BJ (cell line): Measurements from ENCODE around the gene WNK3. TPM values are rescaled to one million over a fixed set of nuclear protein-coding genes. Genes with fewer than 3 reads are reported as not detected.

ENCODE experiments used
- CTCF ChIA-PET: fragments of 350-600 bp; formaldehyde crosslinking; extraction: SDS; loops from one replicate; lab custom pipeline; 2021; ENCODE audit warnings: antibody characterized with exemption, inconsistent platforms; lab: Yijun Ruan, JAX
- POLR2A ChIA-PET: fragments of 300-600 bp; sonication (Branson Sonifier 250); formaldehyde crosslinking; extraction: SDS; loops from one replicate; lab custom pipeline; 2021; ENCODE audit warnings: antibody characterized with exemption; lab: Charles Lee
- DNase-seq: peaks from one replicate; pipeline ENCODE4 v3.0.0-alpha.2; 2011; ENCODE audit warnings: low read depth
- H3K27me3 ChIP-seq: 2 replicates; pipeline ENCODE4 v1.6.0; 2011; ENCODE audit warnings: low read length; ENCODE audit not compliant: control insufficient read depth, insufficient read depth
- H3K36me3 ChIP-seq: 2 replicates; pipeline ENCODE4 v1.5.1; 2011; ENCODE audit warnings: low read length; ENCODE audit not compliant: control insufficient read depth, insufficient read depth
- H3K4me3 ChIP-seq: 2 replicates; pipeline ENCODE4 v1.5.1; 2011; ENCODE audit warnings: low read depth, mild to moderate bottlenecking, control low read depth, low read length
- polyA plus RNA-seq: library from polyadenylated mRNA; depleted of rRNA; stranded (reverse); fragments of >200 nt; gene quantifications from 2 replicates; pipeline ENCODE4 v1.2.3, GENCODE V29; 2011
- TF ChIP-seq, protein P1 (sequence below): IDR thresholded peaks from 2 replicates; pipeline ENCODE4 v1.5.1; 2011; ENCODE audit warnings: low read depth, mild to moderate bottlenecking, control low read depth, inconsistent platforms, low read length, moderate library complexity; ENCODE audit not compliant: insufficient read depth

WNK3 gene
- polyA plus RNA-seq, 1 experiment, result 0.06 TPM

DNA sequence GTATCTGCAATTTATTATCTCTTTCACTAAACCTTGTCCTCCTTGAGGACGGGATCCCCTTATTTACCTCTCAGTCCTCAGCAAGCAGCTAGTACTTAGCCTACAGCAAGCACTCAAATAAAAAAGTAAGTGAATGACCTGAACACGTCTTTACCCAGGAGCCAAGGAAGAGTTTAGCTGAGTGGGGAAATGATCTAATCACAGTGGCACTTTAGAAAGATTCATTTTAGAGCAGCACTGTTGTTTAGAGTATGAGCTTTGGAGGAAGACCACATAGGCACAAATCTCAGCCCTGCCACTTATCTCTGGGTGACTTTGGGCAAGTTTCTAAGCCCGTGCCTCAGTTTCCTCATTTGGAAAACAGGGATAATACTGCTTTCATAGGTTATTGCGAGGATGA is 177.4 kb downstream of the WNK3 start:
- ChIA-PET POLR2A (no interaction called here), CTCF (interaction anchor here (1.6 kb wide), 1 partner anchor 12 kb away, joined by 4 read pairs; no protein-coding TSS in a partner anchor)
- Histone ChIP-seq H3K36me3 (no peaks in the 10 kb centered on the region), H3K4me3 (no peak overlapping the region), H3K27me3 (no peaks in the 10 kb centered on the region)
- TF ChIP-seq, protein P1, sequence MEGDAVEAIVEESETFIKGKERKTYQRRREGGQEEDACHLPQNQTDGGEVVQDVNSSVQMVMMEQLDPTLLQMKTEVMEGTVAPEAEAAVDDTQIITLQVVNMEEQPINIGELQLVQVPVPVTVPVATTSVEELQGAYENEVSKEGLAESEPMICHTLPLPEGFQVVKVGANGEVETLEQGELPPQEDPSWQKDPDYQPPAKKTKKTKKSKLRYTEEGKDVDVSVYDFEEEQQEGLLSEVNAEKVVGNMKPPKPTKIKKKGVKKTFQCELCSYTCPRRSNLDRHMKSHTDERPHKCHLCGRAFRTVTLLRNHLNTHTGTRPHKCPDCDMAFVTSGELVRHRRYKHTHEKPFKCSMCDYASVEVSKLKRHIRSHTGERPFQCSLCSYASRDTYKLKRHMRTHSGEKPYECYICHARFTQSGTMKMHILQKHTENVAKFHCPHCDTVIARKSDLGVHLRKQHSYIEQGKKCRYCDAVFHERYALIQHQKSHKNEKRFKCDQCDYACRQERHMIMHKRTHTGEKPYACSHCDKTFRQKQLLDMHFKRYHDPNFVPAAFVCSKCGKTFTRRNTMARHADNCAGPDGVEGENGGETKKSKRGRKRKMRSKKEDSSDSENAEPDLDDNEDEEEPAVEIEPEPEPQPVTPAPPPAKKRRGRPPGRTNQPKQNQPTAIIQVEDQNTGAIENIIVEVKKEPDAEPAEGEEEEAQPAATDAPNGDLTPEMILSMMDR, result no peak
- DNase-seq, result no peak

DNA sequence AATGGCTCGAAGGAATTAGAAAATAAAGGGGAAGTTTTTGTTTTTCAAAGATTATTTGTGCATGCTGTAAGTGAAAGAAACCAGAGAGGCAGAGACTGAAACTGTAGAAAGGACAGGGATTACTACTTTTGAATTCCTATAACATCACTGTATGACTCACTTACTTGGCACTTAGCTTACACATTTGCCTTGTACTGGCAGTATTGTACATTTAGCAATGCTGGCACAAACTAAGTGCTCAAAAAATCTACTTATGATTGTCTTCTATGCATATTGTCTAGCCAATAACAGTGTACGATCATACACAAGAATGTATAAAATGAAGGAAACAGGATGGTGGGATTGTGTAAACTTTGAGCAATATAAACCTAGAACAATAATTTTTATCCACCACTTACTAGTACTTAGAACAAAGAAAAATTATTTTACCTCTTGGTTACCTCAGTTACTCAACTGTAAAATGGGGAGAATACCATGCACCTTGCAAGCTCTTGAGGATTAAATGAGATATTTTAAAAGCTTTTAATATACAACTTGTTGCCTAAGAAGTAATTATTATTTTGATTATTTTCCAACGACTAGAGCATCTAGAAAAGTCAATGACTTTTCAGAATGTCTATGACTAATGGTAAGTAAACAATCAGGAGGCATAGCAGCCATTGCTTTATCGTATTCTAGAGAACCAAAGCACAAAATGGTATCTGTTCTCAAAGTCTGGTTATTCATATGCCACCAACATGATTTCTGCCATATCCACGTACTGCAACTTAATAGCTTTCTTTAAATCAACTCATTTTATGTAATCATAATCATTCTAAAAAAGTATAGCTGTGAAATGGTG is 179.5 kb downstream of the WNK3 start:
- Histone ChIP-seq H3K36me3 (0 out of 2 replicates have a peak, but pooled peaks cover 1% of the 10 kb centered on the region), H3K4me3 (no peak overlapping the region), H3K27me3 (no peaks in the 10 kb centered on the region)
- no peak for DNase-seq
- ChIA-PET POLR2A (no interaction called here), CTCF (no interaction called here)
- TF ChIP-seq, protein P1, result no peak

DNA sequence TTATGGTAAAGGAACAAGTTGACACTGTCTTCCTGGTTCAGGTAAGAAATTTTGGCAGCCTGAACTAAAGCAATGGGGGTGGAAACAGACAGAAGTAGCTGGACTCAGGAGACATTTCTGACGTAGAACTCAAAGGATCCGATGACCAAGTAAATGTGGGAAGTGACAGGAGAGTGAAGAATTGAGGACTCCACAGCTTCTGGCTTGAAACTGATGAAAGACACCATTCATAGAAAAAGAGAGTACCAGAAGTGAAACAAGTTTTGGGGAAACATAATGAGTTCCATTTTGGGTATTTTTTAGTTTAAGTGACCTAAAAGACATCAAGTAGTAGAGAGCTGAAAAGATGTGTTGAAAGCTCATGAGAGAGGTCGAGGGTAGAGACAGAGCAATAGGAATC is 180.5 kb downstream of the WNK3 start:
- TF ChIP-seq, protein P1, result no peak

DNA sequence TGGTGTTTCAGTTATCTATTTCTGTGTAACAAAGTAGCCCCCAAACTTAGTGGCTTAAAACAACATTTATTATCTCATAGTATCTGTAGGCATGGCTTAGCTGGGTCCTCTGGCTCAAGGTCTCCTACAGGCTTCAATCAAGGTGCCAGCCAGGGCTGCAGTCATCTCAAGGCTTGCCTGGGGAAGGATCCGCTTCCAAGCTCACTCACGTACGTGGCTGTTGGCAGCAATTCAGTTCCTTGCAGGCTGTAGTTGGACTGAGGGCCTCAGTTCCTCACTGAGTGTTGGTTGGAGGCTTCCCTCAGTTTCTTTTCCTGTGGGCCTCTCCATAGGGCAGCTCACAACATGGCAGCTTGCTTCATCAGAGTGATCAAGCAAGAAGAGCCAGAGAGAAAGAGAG is 184.1 kb downstream of the WNK3 start:
- POLR2A ChIA-PET, result no interaction called here
- Histone ChIP-seq H3K27me3 (no peaks in the 10 kb centered on the region), H3K36me3 (0 out of 2 replicates have a peak, but pooled peaks cover 1% of the 10 kb centered on the region), H3K4me3 (no peak overlapping the region)
- TF ChIP-seq, protein P1, result no peak
- CTCF ChIA-PET, result no interaction called here
- DNase-seq, result no peak

More for the DNA sequence above, 180.5 kb downstream of the WNK3 start:
- ChIA-PET CTCF (no interaction called here), POLR2A (no interaction called here)
- no peak overlapping the region for H3K4me3 ChIP-seq
- no peaks in the 10 kb centered on the region for H3K27me3 ChIP-seq
- H3K36me3 ChIP-seq, result 0 out of 2 replicates have a peak, but pooled peaks cover 1% of the 10 kb centered on the region
- no peak for DNase-seq

DNA sequence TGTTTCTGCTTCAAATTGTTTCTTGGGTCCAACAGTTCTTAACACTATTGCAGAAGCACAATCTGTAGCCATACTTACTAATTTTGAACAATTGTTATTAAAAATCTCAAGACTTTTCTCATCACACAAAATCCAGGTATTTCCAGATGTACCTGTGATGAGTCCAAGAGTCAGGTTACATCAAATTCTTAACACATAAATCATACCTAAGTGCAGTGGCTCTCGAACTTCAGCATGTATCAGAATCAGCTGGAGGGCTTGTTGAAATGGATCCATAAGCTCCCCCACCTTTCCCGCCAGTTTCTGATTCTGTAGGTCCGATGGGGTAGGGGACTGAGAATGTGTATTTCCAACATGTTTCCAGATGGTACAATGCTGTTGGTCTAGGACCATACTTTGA is 185.4 kb downstream of the WNK3 start:
- TF ChIP-seq, protein P1, result no peak
- H3K4me3 ChIP-seq, result no peak overlapping the region
- 0 out of 2 replicates have a peak, but pooled peaks cover 1% of the 10 kb centered on the region for H3K36me3 ChIP-seq
- ChIA-PET POLR2A (no interaction called here), CTCF (no interaction called here)
- H3K27me3 ChIP-seq, result no peaks in the 10 kb centered on the region
- DNase-seq, result no peak
